ENCODE data around the gene ANP32B. TPM values are rescaled to one million over a fixed set of nuclear protein-coding genes. Genes with fewer than 3 reads are reported as not detected.

The ANP32B gene
- total RNA-seq, 1 experiment from 2014 or later, result 28.0 TPM

GRCh38 chr9:98031169-98031568 lies 48.0 kb downstream of the ANP32B start:
- DNase-seq (ENCODE audit: low read depth), result no peak

DNA sequence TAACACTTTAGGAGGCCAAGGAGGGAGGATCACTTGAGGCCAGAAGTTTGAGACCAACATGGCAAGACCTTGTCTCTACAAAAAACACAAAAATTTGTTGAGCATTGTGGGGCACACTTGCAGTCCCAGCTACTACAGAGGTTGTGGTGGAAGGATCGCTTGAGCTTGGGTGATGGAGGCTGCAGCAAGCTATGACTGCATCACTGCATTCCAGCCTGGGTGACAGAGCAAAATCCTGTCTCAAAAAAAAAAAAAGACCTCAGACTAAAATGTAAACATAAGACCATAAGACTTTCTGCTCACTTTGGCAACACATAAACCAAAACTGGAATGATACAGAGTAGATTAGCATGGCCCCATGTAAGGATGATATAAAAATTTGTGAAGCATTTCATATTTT lies 48.8 kb downstream of the ANP32B start:
- DNase-seq (ENCODE audit: low read depth), result no peak

DNA sequence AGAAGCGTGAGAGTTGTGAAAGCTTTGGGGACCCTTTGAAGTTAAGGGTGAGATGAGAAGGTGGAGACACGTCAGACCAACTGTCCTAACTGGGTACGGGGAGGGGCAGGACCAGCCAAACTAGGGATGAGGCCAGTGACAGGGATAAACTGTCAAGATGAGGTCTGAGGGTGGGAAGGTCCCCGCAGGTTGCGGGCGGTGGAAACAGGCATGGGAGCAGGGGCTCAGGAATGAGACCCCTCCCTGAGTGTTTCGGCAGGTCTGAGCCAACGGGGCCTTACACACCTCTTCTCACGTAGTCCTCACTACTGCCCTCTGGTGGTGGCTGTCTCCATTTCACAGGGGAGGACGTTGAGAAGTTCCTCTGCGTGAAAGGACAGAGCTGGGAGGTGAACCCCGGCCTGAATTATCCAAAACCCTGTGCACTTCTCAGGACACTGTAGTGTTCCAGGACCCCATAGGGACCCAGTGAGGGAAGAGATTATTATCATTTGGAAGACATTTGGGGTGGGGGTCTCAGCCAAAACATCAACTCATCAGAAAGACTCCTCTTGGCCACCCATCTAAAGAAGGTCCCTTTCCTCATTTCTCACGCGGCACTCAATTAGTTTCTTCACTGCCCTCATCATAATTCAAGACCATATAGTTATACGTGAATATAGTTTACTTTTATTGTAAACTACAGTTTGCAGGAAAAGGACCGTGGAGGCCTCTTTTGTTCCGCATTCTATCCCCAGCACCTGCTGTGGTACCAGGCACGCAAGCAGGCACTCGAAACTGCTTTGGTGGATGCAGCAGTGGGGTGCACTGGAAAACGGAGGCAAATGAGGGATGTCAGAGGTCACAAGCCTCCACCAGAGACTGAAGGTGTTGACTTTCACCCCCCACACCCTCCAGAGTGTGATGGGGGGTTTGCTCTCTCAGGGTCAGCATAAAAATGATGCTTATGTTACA lies 51.7 kb downstream of the ANP32B start:
- peak; percentile 55 for DNase-seq (ENCODE audit: low read depth)

- no peak for DNase-seq (ENCODE audit: low read depth)
Observed at GRCh38 chr9:98037357-98037756, 54.2 kb downstream of the ANP32B start.

DNA sequence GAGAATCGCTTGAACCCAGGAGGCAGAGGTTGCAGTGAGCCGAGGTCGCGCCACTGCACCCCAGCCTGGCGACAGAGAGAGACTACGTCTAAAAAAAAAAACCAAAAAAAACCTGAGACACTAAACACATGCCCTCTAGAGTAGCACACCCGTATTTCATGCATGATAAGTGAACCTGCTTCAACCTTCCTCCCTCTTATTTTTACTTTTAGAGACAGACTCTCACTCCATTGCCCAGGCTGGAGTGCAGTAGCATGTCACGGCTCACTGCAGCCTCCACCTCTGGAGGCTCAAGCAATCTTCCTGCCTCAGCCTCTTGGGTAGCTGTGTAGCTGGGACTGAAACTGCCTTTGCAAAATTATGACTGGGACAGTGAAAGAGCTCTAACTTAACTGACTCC lies 55.8 kb downstream of the ANP32B start:
- no peak for DNase-seq (ENCODE audit: low read depth)

DNA sequence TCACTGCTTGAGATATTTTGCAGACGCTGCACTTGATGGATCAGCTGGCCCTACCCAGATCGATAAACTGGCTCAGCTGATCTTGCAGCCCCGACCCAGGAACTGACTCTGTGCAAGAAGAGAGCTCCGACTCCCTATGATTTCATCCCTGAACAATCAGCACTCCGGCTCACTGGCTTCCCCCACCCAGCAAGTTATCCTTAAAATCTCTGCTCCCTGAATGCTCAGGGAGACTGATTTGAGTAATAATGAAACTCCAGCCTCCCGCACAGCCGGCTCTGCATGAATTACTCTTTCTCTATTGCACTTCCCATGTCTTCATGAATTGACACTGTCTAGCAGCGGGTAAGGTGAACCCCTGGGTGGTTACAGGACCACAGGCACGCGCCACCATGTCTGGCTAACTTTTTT lies 56.5 kb downstream of the ANP32B start:
- DNase-seq (ENCODE audit: low read depth), result no peak

GRCh38 chr9:98040212-98040611 lies 57.1 kb downstream of the ANP32B start:
- DNase-seq (ENCODE audit: low read depth), result no peak

DNA sequence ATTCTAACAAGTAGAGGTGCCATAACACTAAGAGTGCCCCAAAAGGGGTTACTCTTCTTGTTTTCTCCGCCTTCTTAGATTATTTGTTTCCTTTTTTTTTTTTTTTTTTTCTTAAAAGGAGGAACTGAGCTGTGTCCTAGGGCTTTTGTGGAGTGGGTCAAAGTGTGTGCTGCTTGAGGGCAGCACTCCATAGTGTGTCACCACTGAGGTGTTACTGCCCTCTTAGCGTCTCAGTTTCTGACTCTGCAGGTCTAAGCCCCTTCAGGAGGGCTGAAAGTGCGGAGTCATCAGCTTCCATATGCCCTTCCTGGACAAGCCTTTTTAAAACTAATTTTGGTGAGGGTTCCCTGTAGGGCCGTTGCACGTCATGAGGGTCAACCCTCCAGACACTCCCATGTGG lies 60.8 kb downstream of the ANP32B start:
- DNase-seq (ENCODE audit: low read depth), result no peak

- no peak for DNase-seq (ENCODE audit: low read depth)
Observed at GRCh38 chr9:98045234-98046179, 62.4 kb downstream of the ANP32B start.

DNA sequence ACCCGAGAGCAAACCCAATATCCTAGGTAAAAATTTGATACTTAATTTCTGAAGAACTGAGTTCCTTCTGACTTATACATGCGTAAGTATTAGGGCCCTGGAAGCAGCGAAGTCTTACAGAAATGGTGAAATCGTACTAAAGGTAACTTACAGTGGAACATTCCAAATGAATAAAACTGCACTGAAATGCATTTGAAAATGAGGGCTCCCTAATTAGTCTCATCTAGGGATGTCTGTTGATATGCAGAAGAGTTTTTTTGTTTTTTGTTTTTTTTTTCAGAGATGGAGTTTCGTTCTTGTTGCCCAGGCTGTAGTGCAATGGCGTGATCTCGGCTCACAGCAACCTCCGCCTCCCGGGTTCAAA lies 63.0 kb downstream of the ANP32B start:
- DNase-seq (ENCODE audit: low read depth), result no peak

DNA sequence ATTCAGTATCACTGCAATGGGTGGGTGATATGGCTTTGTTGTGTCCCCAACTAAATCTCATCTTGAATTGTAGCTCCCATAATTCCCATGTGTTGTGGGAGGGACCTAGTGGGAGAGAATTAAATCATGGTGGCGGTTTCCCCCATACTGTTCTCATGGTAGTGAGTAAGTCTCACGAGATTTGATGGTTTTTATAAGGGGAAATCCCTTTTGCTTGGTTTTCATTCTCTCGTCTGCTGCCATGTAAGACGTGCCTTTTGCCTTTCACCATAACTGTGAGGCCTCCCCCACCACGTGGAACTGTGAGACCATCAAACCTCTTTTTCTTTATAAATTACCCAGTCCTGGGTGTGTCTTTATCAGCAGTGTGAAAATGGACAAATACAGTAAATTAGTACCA lies 63.9 kb downstream of the ANP32B start:
- no peak for DNase-seq (ENCODE audit: low read depth)

DNA sequence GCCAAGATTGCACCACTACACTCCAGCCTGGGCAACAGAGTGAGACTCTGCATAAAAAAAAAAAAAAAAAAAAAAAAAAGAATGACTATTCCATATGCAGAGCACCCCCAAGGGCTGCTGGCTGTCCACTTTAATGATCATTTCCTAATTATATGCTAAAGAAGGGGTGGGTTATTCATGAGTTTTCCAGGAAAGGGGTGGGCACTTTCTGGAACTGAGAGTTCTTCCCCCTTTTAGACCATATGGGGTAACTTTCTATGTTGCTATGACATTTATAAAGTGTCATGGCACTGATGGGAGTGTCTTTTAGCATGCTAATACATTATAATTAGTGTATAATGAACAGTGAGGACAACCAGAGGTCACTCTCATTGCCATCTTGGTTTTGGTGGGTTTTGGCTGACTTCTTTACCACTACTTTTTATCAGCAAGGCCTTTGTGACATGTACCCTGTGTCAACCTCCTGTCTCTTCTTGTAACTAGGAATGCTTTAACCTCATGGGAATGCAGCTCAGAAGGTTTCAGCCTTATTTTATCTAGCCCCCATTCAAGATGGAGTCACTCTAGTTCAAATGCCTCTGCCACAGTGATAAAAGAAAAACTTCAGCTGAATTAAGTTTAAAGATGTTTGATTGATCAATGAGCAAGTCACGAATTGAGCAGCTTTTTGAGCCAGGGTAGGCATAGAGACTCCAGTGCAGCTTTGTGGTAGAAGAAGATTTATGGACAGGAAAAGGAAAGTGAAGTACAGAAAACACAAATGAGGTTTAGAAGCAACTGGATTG lies 66.3 kb downstream of the ANP32B start:
- DNase-seq (ENCODE audit: low read depth), result no peak

DNA sequence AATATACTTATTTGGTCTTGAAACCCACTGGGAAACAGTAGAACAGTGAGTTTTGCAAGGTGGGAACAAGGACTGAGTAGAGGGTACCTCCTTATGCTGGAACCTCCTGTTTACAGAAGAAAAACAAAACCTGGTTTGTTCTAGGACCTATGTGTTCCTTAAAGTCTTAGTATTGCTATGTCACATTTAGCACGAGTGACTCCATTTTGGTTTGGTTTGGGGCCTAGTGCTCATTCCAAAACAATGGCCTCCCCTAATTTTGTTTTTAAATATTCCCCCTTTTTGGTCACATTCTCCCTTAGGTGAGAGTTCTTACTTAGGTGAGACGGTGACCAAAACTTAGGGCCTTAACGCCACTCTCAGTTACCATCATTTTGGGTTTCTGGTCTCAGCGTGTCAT lies 67.2 kb downstream of the ANP32B start:
- no peak for DNase-seq (ENCODE audit: low read depth)

- DNase-seq (ENCODE audit: low read depth), result no peak
Observed at GRCh38 chr9:98054376-98054951, 71.3 kb downstream of the ANP32B start.

- peak; percentile 88 for DNase-seq (ENCODE audit: low read depth)
Observed at GRCh38 chr9:98056269-98057137, 73.4 kb downstream of the ANP32B start, which contains the start of gene NANS. NANS (plus strand) TSS chr9:98056732; CDS start chr9:98056809, 77 bp downstream.

- no peak for DNase-seq (ENCODE audit: low read depth)
Observed at GRCh38 chr9:98057138-98057799, 74.1 kb downstream of the ANP32B start.

GRCh38 chr9:98062161-98062560 lies 79.0 kb downstream of the ANP32B start:
- no peak for DNase-seq (ENCODE audit: low read depth)

DNA sequence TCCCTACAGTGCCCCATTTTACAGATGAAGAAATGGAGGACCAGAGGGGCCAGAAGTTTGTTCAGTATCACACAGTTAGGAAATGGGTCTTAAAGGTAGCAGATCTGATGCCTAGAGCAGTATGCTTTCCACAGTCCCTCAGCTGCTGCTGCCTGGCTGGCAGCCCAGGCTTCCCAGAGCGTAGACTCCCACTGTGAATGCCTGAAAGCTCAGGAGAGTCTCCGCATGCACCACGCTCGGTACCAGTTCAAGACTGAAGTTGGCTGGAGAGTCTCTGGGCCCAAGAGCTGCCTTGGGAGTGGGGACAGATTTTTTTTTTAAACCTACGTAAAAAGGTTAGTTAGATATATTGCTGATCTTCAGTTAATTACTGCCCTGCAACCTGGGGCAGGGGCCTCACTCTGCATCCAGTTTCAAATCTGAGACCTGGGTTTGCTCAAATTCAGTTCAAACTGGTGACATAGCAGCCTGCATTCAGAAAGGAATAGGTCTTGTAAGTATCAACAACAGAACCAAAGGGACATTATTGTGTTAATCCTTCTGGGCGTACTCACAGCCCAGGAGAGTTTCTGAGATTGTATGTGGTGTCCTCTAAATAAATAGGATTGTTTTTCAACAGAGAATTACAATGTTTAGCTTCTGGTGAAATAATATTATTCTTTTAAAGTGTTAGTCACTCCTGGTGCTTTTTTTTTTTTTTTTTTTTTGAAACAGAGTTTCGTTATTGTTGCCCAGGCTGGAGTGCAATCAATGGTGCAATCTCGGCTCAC lies 81.7 kb downstream of the ANP32B start:
- no peak for DNase-seq (ENCODE audit: low read depth)

Data from Daoy (cell line).